ENCODE results near the gene GNPTAB.

GNPTAB gene

DNA sequence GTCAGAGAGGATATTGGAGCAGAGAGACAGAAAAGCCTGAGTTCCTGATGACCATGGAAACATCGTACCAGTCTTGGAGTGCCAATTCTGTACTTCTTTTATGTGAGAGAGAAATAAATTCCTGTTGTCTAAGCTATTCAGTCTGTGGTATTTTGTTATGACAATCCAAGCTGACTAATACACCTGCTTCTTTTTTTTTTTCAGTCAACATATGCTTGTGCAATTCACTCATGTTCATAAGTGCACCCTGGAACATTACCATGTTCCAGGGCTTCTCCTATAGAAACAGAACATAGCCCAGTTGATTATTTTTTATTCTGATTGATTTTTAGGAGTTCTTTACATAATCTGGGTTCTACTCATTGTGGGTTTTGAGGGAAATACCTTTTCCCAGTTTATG is 135.1 kb downstream of the GNPTAB start:
- H3K4me3 ChIP-seq (ENCODE audit: low read depth, low read length): no peak overlapping the region
- TF ChIP-seq CTCF (IDR thresholded peaks at IDR 0.05; ENCODE audit: borderline replicate concordance, insufficient read depth, low read depth, low read length): no peak

All from GM12875 (cell line).